Loucy (cell line): ENCODE data around the gene IGSF22.

Experiments
- H2AFZ ChIP-seq: fragments of 200-600 bp; sonication (generic); 2 replicates; pipeline ENCODE4 v1.6.0; 2016; ENCODE audit warnings: antibody characterized with exemption, mild to moderate bottlenecking, low read length, moderate library complexity
- H3F3A ChIP-seq: fragments of 200-600 bp; 2 replicates; pipeline ENCODE4 v1.6.0; 2016; ENCODE audit warnings: antibody characterized with exemption, low read depth, mild to moderate bottlenecking
- H3K27me3 ChIP-seq: fragments of 200-600 bp; sonication (generic); 2 replicates; pipeline ENCODE4 v1.6.1; 2014; ENCODE audit warnings: low read length, mild to moderate bottlenecking; ENCODE audit not compliant: insufficient read depth, poor library complexity, severe bottlenecking
- H3K36me3 ChIP-seq: fragments of 200-600 bp; sonication (generic); 2 replicates; pipeline ENCODE4 v1.6.1; 2016; ENCODE audit warnings: low read length; ENCODE audit not compliant: insufficient read depth
- H3K4me1 ChIP-seq: fragments of 200-600 bp; sonication (generic); 2 replicates; pipeline ENCODE4 v1.5.1; 2014; ENCODE audit warnings: low read length, mild to moderate bottlenecking; ENCODE audit not compliant: insufficient read depth, poor library complexity, severe bottlenecking
- H3K4me2 ChIP-seq: fragments of 200-600 bp; sonication (generic); 2 replicates; pipeline ENCODE4 v1.6.0; 2014; ENCODE audit warnings: antibody characterized with exemption, low read length, low read depth, mild to moderate bottlenecking; ENCODE audit not compliant: poor library complexity, severe bottlenecking
- H3K4me3 ChIP-seq: fragments of 200-600 bp; sonication (generic); 2 replicates; pipeline ENCODE4 v1.5.1; 2014; ENCODE audit warnings: low read length, mild to moderate bottlenecking, mixed read lengths; ENCODE audit not compliant: poor library complexity, severe bottlenecking
- H3K79me2 ChIP-seq: fragments of 200-600 bp; sonication (generic); 2 replicates; pipeline ENCODE4 v1.6.1; 2014; ENCODE audit warnings: low read length; ENCODE audit not compliant: insufficient read depth
- H3K9ac ChIP-seq: fragments of 200-600 bp; sonication (generic); 2 replicates; pipeline ENCODE4 v1.6.0; 2014; ENCODE audit warnings: mild to moderate bottlenecking, low read depth, low read length, moderate library complexity; ENCODE audit not compliant: poor library complexity, severe bottlenecking
- H3K9me2 ChIP-seq: fragments of 200-600 bp; sonication (generic); replicated peaks from 2 replicates; pipeline ENCODE4 v1.6.1; 2016; ENCODE audit warnings: low read depth, low read length, mixed read lengths
- H3K9me3 ChIP-seq: fragments of 200-600 bp; sonication (generic); 2 replicates; pipeline ENCODE4 v1.6.1; 2014; ENCODE audit warnings: mild to moderate bottlenecking, antibody characterized with exemption, low read length, low read depth; ENCODE audit not compliant: insufficient read depth
- H4K20me1 ChIP-seq: fragments of 200-600 bp; sonication (generic); 2 replicates; pipeline ENCODE4 v1.6.0; 2014; ENCODE audit warnings: antibody characterized with exemption, low read length, mild to moderate bottlenecking; ENCODE audit not compliant: insufficient read depth, poor library complexity, severe bottlenecking
- EZH2phosphoT487 ChIP-seq: fragments of 200-600 bp; IDR thresholded peaks from 2 replicates; pipeline ENCODE4 v1.6.1; 2018; ENCODE audit warnings: antibody characterized with exemption, mild to moderate bottlenecking, moderate library complexity, borderline replicate concordance
- TF ChIP-seq, protein P1 (sequence below): fragments of 200-600 bp; sonication (generic); conservative IDR thresholded peaks from 2 replicates; pipeline ENCODE4 v1.5.1; 2014; ENCODE audit warnings: mild to moderate bottlenecking, antibody characterized with exemption, low read length

Gene IGSF22

DNA sequence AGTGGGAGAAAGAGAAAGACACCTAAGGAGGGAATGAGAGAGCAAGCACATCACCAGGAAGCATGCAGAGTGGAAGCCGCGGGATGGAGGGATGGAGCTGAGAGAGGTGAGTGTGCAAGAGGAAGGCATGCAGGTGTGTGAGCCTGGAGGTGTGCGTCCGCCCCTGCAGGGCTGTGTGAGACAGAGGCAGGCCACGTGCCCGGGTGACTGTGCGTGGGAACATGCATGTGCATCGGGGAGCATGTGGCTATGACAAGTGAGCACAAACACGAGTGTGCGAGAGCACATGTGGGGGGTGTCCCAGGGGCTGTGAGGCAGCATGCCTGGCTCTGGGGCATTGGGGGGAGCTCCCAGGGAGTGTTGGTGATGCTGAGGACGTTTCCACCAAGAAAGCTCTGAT is 35.8 kb upstream of the IGSF22 start:
- no peaks in the 10 kb centered on the region for H3K9me2 ChIP-seq
- no peaks in the 10 kb centered on the region for H4K20me1 ChIP-seq
- no peak overlapping the region for H2AFZ ChIP-seq
- no peak overlapping the region for H3K4me2 ChIP-seq
- H3K36me3 ChIP-seq = no peaks in the 10 kb centered on the region
- H3K27me3 ChIP-seq = no peaks in the 10 kb centered on the region
- H3F3A ChIP-seq = no peaks in the 10 kb centered on the region
- H3K79me2 ChIP-seq = no peaks in the 10 kb centered on the region
- no peaks in the 10 kb centered on the region for H3K9me3 ChIP-seq
- H3K4me3 ChIP-seq = no peak overlapping the region
- no peak for TF ChIP-seq EZH2phosphoT487
- TF ChIP-seq, protein P1, sequence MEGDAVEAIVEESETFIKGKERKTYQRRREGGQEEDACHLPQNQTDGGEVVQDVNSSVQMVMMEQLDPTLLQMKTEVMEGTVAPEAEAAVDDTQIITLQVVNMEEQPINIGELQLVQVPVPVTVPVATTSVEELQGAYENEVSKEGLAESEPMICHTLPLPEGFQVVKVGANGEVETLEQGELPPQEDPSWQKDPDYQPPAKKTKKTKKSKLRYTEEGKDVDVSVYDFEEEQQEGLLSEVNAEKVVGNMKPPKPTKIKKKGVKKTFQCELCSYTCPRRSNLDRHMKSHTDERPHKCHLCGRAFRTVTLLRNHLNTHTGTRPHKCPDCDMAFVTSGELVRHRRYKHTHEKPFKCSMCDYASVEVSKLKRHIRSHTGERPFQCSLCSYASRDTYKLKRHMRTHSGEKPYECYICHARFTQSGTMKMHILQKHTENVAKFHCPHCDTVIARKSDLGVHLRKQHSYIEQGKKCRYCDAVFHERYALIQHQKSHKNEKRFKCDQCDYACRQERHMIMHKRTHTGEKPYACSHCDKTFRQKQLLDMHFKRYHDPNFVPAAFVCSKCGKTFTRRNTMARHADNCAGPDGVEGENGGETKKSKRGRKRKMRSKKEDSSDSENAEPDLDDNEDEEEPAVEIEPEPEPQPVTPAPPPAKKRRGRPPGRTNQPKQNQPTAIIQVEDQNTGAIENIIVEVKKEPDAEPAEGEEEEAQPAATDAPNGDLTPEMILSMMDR = no peak
- H3K9ac ChIP-seq = no peak overlapping the region
- H3K4me1 ChIP-seq = no peaks in the 10 kb centered on the region

DNA sequence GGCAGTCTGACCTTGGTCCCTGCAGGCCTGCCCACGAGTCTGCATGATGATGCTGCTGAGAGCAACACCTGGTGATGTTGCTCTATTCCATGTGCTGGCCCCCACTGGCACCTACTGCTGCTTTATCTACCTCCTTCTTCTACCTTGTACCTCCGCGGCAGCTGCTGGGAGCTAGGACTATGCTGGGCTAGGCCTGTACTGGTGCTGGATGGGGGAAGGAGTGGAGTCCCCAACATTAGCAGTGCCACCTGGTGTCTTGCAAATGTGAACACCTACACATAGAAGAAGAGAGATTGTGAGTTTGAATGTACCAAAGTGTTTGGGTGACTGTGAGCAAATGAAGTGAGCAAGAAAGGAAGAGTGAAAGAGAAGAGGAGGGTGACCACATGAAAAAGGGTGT is 35.2 kb upstream of the IGSF22 start:
- Histone ChIP-seq H3K36me3 (no peaks in the 10 kb centered on the region), H3F3A (no peaks in the 10 kb centered on the region), H3K4me3 (no peak overlapping the region), H3K4me1 (no peaks in the 10 kb centered on the region), H3K79me2 (no peaks in the 10 kb centered on the region), H3K9me3 (no peaks in the 10 kb centered on the region), H3K9me2 (no peaks in the 10 kb centered on the region), H2AFZ (no peak overlapping the region), H3K4me2 (no peak overlapping the region), H3K9ac (no peak overlapping the region), H4K20me1 (no peaks in the 10 kb centered on the region), H3K27me3 (no peaks in the 10 kb centered on the region)
- TF ChIP-seq, protein P1 = no peak
- no peak for TF ChIP-seq EZH2phosphoT487

- no peaks in the 10 kb centered on the region for H3F3A ChIP-seq
- no peaks in the 10 kb centered on the region for H3K9me2 ChIP-seq
- no peaks in the 10 kb centered on the region for H3K27me3 ChIP-seq
- no peaks in the 10 kb centered on the region for H3K9me3 ChIP-seq
- no peaks in the 10 kb centered on the region for H3K4me1 ChIP-seq
- H4K20me1 ChIP-seq = no peaks in the 10 kb centered on the region
- no peak overlapping the region for H3K4me3 ChIP-seq
- no peaks in the 10 kb centered on the region for H3K79me2 ChIP-seq
- H3K4me2 ChIP-seq = no peak overlapping the region
- no peaks in the 10 kb centered on the region for H3K36me3 ChIP-seq
- no peak for TF ChIP-seq EZH2phosphoT487
- TF ChIP-seq, protein P1 = no peak
- no peak overlapping the region for H2AFZ ChIP-seq
- no peak overlapping the region for H3K9ac ChIP-seq
Measured at GRCh38 chr11:18757811-18758210, 31.8 kb upstream of the IGSF22 start.
